Uterus (tissue), 4 donors: ENCODE data around the gene FAM120B. TPM values are rescaled to one million over a fixed set of nuclear protein-coding genes. Genes with fewer than 3 reads are reported as not detected.

Experiments used
- DNase-seq, 2 donors: peaks; one replicate each; pipeline ENCODE4 v3.0.0-alpha.2; 2019 to 2020
- H3K27ac ChIP-seq, 2 donors: fragments of 200-600 bp; sonication (generic); 1 replicate in 1 of 2; 2 replicates in 1 of 2; pipeline ENCODE4 v1.5.1; 2016 to 2018
- H3K27me3 ChIP-seq, 2 donors: fragments of 200-600 bp; sonication (generic); one replicate each; pipeline ENCODE4 v1.5.1; 2018 to 2019; ENCODE audit warnings: control low read depth in 1 of 2
- H3K36me3 ChIP-seq, 2 donors: fragments of 200-600 bp; sonication (generic); one replicate each; pipeline ENCODE4 v1.5.1; 2019; ENCODE audit warnings: control low read depth in 1 of 2
- H3K4me1 ChIP-seq, 2 donors: fragments of 200-600 bp; sonication (generic); one replicate each; pipeline ENCODE4 v1.5.1; 2018 to 2019; ENCODE audit warnings: control low read depth in 1 of 2
- H3K4me3 ChIP-seq, 2 donors: fragments of 200-600 bp; sonication (generic); 1 replicate in 1 of 2; 2 replicates in 1 of 2; pipeline ENCODE4 v1.5.1; 2018 to 2019; ENCODE audit warnings: mild to moderate bottlenecking in 1 of 2
- H3K9me3 ChIP-seq, 2 donors: fragments of 200-600 bp; sonication (generic); one replicate each; pipeline ENCODE4 v1.5.1; 2019; ENCODE audit warnings: control low read depth in 1 of 2
- POLR2A ChIP-seq, 2 donors: fragments of 450-650 bp; IDR thresholded peaks; one replicate each; pipeline ENCODE4 v1.6.1; 2016; ENCODE audit warnings: antibody characterized with exemption in 2 of 2, mild to moderate bottlenecking in 1 of 2, moderate library complexity in 1 of 2
- intact Hi-C: fragments of 100-400 bp; cut with DNase I; formaldehyde crosslinking; loops from one replicate; pipeline ENCODE4 v1.15.1; 2023; ENCODE audit warnings: low total_unique reads
- total RNA-seq, 4 donors: library from RNA; depleted of rRNA in 3 of 4; stranded (reverse); fragments of >200 nt in 3 of 4; gene quantifications; one replicate each; pipeline versions ENCODE4 v1.1.0 to v1.2.4, GENCODE V29; 2014 to 2023
- TF ChIP-seq, protein P1 (sequence below), 4 experiments: fragments of 200-600 bp in 2 of 4; fragments of 450-650 bp in 2 of 4; sonication (generic) in 2 of 4; IDR thresholded peaks; one replicate each; pipeline ENCODE4 v1.5.1; 2016 to 2019; ENCODE audit warnings: antibody characterized with exemption in 4 of 4, mild to moderate bottlenecking in 2 of 4, moderate library complexity in 1 of 4
- donor health status: DM: yes; HTN: yes; CAD: no.

Gene FAM120B
- total RNA-seq, 4 donors from 2014 or later, result 12.1 to 50.9 (median 35.2) TPM

DNA sequence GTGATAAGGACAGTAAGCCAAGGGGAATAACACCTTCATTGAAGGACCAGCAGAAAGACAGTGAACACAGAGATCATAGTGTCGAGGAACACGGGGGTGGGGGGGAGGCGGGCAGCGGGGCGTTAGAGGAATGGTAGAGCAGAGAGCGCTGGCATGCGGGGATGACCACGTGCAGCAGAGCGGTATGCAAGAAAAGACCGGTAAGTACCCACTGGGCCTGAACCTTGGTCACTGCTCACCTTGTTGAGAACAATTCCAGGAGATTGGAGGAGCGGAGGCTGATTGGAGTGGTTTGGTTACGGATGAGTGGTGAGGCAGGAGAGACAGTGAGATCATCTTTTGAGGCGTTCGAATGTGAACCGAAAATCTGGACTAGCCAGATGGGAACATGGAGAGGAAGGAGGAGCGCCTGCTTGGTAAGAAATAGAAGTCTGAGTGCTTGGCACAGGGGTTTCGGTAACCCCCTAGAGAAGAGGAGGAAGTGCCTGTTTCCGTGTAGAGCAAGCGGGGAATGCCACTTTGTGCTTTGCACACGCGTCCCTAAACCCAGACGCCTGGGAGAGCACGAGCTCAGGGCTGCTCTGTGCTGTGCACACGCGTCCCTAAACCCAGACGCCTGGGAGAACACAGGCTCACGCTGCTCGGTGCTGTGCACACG is 70.0 kb downstream of the FAM120B start:
- Histone ChIP-seq H3K4me3 (no peak overlapping the region), H3K36me3 (no peaks in the 10 kb centered on the region), H3K27ac (no peak overlapping the region), H3K4me1 (no peaks in the 10 kb centered on the region), H3K27me3 (no peaks in the 10 kb centered on the region), H3K9me3 (no peaks in the 10 kb centered on the region)
- TF ChIP-seq POLR2A (IDR thresholded peaks at IDR 0.05), result no peak
- TF ChIP-seq, protein P1, sequence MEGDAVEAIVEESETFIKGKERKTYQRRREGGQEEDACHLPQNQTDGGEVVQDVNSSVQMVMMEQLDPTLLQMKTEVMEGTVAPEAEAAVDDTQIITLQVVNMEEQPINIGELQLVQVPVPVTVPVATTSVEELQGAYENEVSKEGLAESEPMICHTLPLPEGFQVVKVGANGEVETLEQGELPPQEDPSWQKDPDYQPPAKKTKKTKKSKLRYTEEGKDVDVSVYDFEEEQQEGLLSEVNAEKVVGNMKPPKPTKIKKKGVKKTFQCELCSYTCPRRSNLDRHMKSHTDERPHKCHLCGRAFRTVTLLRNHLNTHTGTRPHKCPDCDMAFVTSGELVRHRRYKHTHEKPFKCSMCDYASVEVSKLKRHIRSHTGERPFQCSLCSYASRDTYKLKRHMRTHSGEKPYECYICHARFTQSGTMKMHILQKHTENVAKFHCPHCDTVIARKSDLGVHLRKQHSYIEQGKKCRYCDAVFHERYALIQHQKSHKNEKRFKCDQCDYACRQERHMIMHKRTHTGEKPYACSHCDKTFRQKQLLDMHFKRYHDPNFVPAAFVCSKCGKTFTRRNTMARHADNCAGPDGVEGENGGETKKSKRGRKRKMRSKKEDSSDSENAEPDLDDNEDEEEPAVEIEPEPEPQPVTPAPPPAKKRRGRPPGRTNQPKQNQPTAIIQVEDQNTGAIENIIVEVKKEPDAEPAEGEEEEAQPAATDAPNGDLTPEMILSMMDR (IDR thresholded peaks at IDR 0.05), result no peak
- no peak for DNase-seq
- intact Hi-C loops, result no loop called here

DNA sequence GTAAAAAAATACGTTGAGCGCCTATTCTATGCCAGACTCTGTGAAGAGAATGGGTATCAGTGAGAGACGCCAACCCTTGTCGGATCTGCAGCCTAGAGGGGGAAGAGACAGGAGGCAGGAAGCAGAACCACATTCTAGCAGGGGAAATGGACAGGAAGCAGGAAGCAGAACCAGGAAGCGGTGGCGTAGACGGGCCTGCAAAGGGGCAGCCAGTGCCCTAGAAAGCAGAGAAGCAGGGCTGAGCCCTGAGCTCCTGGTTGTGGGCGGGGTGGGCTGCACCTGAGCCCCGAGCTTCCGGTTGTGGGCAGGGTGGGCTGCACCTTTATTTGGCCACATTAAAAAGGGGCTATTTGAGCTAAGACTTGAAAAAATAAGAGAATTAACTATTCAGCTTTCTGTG is 71.9 kb downstream of the FAM120B start:
- Histone ChIP-seq H3K27me3 (no peaks in the 10 kb centered on the region), H3K27ac (no peak overlapping the region), H3K4me1 (no peaks in the 10 kb centered on the region), H3K4me3 (no peak overlapping the region), H3K36me3 (no peaks in the 10 kb centered on the region), H3K9me3 (no peaks in the 10 kb centered on the region)
- no peak for TF ChIP-seq POLR2A (IDR thresholded peaks at IDR 0.05)
- TF ChIP-seq, protein P1 (IDR thresholded peaks at IDR 0.05), result no peak
- intact Hi-C loops, result no loop called here
- DNase-seq, result no peak

DNA sequence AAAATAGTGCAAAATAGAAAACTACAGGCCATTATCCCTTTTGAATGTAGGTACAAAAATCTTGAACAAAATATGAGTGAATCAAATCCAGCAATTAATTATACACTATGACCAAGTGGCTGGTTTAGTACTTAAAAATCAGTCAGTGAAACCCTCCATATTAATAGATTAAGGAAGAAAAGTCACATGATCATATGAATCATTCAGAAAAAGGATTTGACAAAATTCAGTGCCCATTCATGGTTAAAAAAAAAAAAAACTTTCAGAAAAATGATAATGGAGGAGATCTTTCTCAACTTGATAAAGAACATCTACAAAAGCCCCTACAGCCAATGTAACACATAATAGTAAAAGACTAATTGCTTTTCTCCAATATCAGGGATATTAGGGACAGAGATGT is 75.0 kb downstream of the FAM120B start:
- Histone ChIP-seq H3K4me3 (no peak overlapping the region), H3K9me3 (no peaks in the 10 kb centered on the region), H3K36me3 (no peaks in the 10 kb centered on the region), H3K27ac (no peak overlapping the region), H3K27me3 (no peaks in the 10 kb centered on the region), H3K4me1 (no peaks in the 10 kb centered on the region)
- TF ChIP-seq, protein P1 (IDR thresholded peaks at IDR 0.05), result no peak
- TF ChIP-seq POLR2A (IDR thresholded peaks at IDR 0.05), result no peak
- intact Hi-C loops, result no loop called here
- DNase-seq, result no peak

DNA sequence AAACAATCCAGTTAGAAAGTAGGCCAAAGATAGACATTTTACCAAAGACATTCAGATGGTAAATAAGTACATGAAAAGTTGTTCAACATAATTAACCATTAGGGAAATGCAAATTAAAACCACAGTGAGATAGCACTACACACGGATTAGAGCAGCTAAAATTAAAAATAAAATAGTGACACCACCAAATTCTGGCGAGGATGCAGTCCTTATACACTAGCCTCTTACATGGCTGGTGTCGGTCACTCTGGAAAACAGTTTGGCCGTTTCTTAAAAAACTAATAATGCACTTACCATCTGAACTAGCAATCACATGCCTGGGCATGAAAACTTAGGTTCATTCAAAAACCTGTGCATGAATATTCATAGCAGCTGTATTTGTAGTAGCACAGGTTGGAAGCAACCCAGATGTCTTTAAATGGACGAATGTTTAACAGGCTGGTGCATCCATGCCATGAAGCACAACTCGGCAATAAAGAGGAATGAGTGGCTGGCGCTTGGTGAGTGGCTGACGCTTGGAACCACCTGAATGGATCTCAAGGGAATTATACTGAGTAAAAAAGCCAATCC is 77.0 kb downstream of the FAM120B start:
- H3K4me3 ChIP-seq, result no peak overlapping the region
- H3K9me3 ChIP-seq, result no peaks in the 10 kb centered on the region
- no peaks in the 10 kb centered on the region for H3K27me3 ChIP-seq
- TF ChIP-seq POLR2A (IDR thresholded peaks at IDR 0.05), result no peak
- TF ChIP-seq, protein P1 (IDR thresholded peaks at IDR 0.05), result no peak
- no peak overlapping the region for H3K27ac ChIP-seq
- no peak for DNase-seq
- H3K36me3 ChIP-seq, result no peaks in the 10 kb centered on the region
- intact Hi-C loops, result no loop called here
- no peaks in the 10 kb centered on the region for H3K4me1 ChIP-seq

DNA sequence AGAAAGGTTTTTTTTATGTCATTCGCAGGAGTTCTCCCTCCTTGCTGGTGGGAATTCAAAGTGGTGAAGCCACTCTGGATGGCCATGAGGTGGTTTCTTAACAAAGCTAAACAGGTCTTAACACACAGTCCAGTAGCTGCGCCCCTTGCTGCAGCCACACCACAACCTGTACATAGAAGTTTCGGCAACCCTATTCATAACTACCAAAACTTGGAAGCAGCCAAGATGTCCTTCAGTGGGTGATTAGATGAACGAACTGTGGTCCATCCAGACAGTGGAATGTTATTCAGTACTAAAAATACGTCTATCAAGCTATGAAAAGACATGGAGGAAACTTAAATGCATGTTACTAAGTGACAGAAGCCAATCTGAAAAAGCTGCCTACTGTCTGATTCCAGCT is 78.9 kb downstream of the FAM120B start:
- intact Hi-C loops, result no loop called here
- Histone ChIP-seq H3K4me1 (no peaks in the 10 kb centered on the region), H3K4me3 (no peak overlapping the region), H3K9me3 (no peaks in the 10 kb centered on the region), H3K27ac (no peak overlapping the region), H3K27me3 (no peaks in the 10 kb centered on the region), H3K36me3 (no peaks in the 10 kb centered on the region)
- TF ChIP-seq POLR2A (IDR thresholded peaks at IDR 0.05), result no peak
- TF ChIP-seq, protein P1 (IDR thresholded peaks at IDR 0.05), result no peak
- no peak for DNase-seq
